DND-41 (cell line): ENCODE results near the gene RYR3.

Source experiments
- CTCF ChIP-seq: IDR thresholded peaks from 2 replicates; pipeline ENCODE4 v1.5.1; 2012; ENCODE audit warnings: borderline replicate concordance, low read length, moderate library complexity, mild to moderate bottlenecking; ENCODE audit not compliant: poor library complexity, severe bottlenecking; ENCODE audit errors: extremely low read depth
- EZH2 ChIP-seq: IDR thresholded peaks from 3 replicates; pipeline ENCODE4 v1.6.1; 2012; ENCODE audit warnings: borderline replicate concordance, low read depth, mild to moderate bottlenecking, moderate library complexity, low read length, inconsistent platforms; ENCODE audit not compliant: severe bottlenecking

DNA sequence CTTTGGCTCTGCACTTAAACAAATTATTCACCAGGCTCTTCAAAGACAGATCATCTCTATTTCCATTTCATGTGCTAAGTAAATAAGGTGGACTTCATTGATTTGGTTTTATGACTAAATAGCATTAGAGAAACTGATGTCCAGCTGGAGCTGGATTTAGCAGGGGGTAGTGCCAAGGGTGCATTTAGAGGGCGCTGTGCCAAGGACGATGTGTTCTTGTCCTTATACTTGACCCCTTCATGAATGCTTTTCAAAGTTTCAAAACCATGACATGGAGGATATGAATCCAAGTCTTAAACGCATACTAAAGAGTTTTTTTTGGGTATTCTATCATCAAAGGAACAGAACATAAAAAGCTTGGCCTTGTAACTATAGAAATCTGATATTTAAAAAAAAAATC, 233.2 kb downstream of the RYR3 start:
- no peak for TF ChIP-seq CTCF
- TF ChIP-seq EZH2, result no peak
